Lung (tissue), 12 donors: ENCODE measurements around the gene VIPR1. TPM values are rescaled to one million over a fixed set of nuclear protein-coding genes. Genes with fewer than 3 reads are reported as not detected.
A peak's percentile ranks its signal among the peaks of the same experiment; 100 is the strongest.

Experiments
- ATAC-seq: fragments of 200-7000 bp; cut with Tn5 transposase; one replicate; pipeline ENCODE4 v1.9.1; 2020; ENCODE audit warnings: moderate number of reproducible peaks; ENCODE audit not compliant: insufficient read depth, low FRiP score
- DNase-seq, 3 donors: peaks; one replicate each; pipeline ENCODE4 v3.0.0-alpha.2; 2013 to 2017
- H3K27ac ChIP-seq, 2 donors: one replicate each; pipeline ENCODE4 v1.5.1; 2013; ENCODE audit warnings: mild to moderate bottlenecking in 2 of 2, moderate library complexity in 2 of 2, control low read depth in 1 of 2, inconsistent platforms in 1 of 2, low read depth in 1 of 2, low read length in 1 of 2
- H3K27me3 ChIP-seq, 3 donors: one replicate each; pipeline ENCODE4 v1.5.1; 2013; ENCODE audit warnings: low read length in 2 of 3; ENCODE audit not compliant: control insufficient read depth in 3 of 3, insufficient read depth in 3 of 3
- H3K36me3 ChIP-seq, 4 donors: one replicate each; pipeline ENCODE4 v1.5.1; 2013; ENCODE audit warnings: low read length in 4 of 4, mild to moderate bottlenecking in 1 of 4, moderate library complexity in 1 of 4; ENCODE audit not compliant: control insufficient read depth in 4 of 4, insufficient read depth in 4 of 4
- H3K4me1 ChIP-seq, 5 donors: one replicate each; pipeline ENCODE4 v1.5.1; 2013; ENCODE audit warnings: low read length in 5 of 5, mild to moderate bottlenecking in 2 of 5, moderate library complexity in 1 of 5; ENCODE audit not compliant: control insufficient read depth in 5 of 5, insufficient read depth in 5 of 5
- H3K4me3 ChIP-seq: one replicate; pipeline ENCODE4 v1.5.1; 2013; ENCODE audit warnings: mild to moderate bottlenecking, control low read depth, moderate library complexity
- H3K9ac ChIP-seq, 2 donors: one replicate each; pipeline ENCODE4 v1.5.1; 2013; ENCODE audit warnings: low read length in 2 of 2, control low read depth in 1 of 2; ENCODE audit not compliant: insufficient read depth in 1 of 2
- H3K9me3 ChIP-seq, 4 donors: one replicate each; pipeline ENCODE4 v1.5.1; 2013; ENCODE audit warnings: low read length in 3 of 4, mild to moderate bottlenecking in 1 of 4, moderate library complexity in 1 of 4; ENCODE audit not compliant: control insufficient read depth in 4 of 4, insufficient read depth in 3 of 4
- CTCF ChIP-seq: IDR thresholded peaks from 2 replicates; pipeline ENCODE4 v1.5.1; 2012; ENCODE audit warnings: mild to moderate bottlenecking; ENCODE audit errors: control extremely low read depth, extremely low read depth
- WGBS, 2 donors: extraction: QIAGEN DNeasy Blood & Tissue Kit; methylation state at CpG; one replicate each; pipeline ENCODE4 v1.1.7; 2013; 5-methylcytosine and 5-hydroxymethylcytosine counted together
- polyA plus RNA-seq, 2 donors: library from polyadenylated mRNA; stranded (reverse); fragments of 200-250 nt; gene quantifications; one replicate each; pipeline ENCODE4 v1.2.1, GENCODE V29; 2013
- total RNA-seq, 2 donors: library from RNA; depleted of rRNA in 1 of 2; stranded (reverse); fragments of >200 nt in 1 of 2; gene quantifications; one replicate each; pipeline ENCODE4 v1.2.1, GENCODE V29; 2014 to 2021
- donor health status: control.
- donor health status: control.
- donor health status: Bipolar disorder and iron deficiency.
- donor health status: healthy.
- donor health status: DM: yes; HTN: yes; CAD: no.

Gene VIPR1
- total and polyA plus RNA-seq, 4 donors, result 24.8 to 89.8 (median 65.0) TPM

- TF ChIP-seq CTCF, result no peak
- peaks cover 0 to 26% (median 0%) of the 10 kb centered on the region in 5 donors for H3K4me1 ChIP-seq
- H3K4me3 ChIP-seq, result no peak overlapping the region
- no peaks in the 10 kb centered on the region for H3K9me3 ChIP-seq
- 71 to 84% methylated on average over 2 of the region's 2 CpGs for WGBS, 2 donors
- no peak overlapping the region for H3K9ac ChIP-seq
- DNase-seq (no peak), ATAC-seq (no peak)
- H3K27me3 ChIP-seq, result no peaks in the 10 kb centered on the region
- H3K27ac ChIP-seq, result no peak overlapping the region
- H3K36me3 ChIP-seq, result peaks cover 0 to 29% (median 0%) of the 10 kb centered on the region in 4 donors
Observed at GRCh38 chr3:42519568-42519962, 17.1 kb downstream of the VIPR1 start.

- Histone ChIP-seq H3K27me3 (no peaks in the 10 kb centered on the region), H3K9me3 (no peaks in the 10 kb centered on the region), H3K4me1 (peaks cover 0 to 22% (median 0%) of the 10 kb centered on the region in 5 donors), H3K27ac (peak overlapping the region in 1 of 2 donors; percentile 78), H3K4me3 (no peak overlapping the region), H3K36me3 (peaks cover 0 to 24% (median 0%) of the 10 kb centered on the region in 4 donors), H3K9ac (no peak overlapping the region)
- no peak for TF ChIP-seq CTCF
- DNase-seq (peak in 1 of 3 donors; percentile 43), ATAC-seq (no peak)
- 44 to 46% methylated on average over 4 of the region's 4 CpGs for WGBS, 2 donors
Observed at GRCh38 chr3:42520336-42520735, 17.9 kb downstream of the VIPR1 start.

GRCh38 chr3:42520906-42521305, 18.5 kb downstream of the VIPR1 start:
- Histone ChIP-seq H3K4me1 (peaks cover 0 to 20% (median 0%) of the 10 kb centered on the region in 5 donors), H3K27ac (peak overlapping the region in 1 of 2 donors; percentile 77), H3K9ac (no peak overlapping the region), H3K4me3 (no peak overlapping the region), H3K36me3 (peaks cover 0 to 25% (median 0%) of the 10 kb centered on the region in 4 donors), H3K9me3 (no peaks in the 10 kb centered on the region), H3K27me3 (no peaks in the 10 kb centered on the region)
- 86 to 89% methylated on average over 4 of the region's 4 CpGs for WGBS, 2 donors
- DNase-seq (no peak), ATAC-seq (no peak)
- no peak for TF ChIP-seq CTCF

- no peaks in the 10 kb centered on the region for H3K9me3 ChIP-seq
- 88 to 97% methylated on average over 3 of the region's 3 CpGs for WGBS, 2 donors
- H3K27me3 ChIP-seq, result no peaks in the 10 kb centered on the region
- no peak overlapping the region for H3K9ac ChIP-seq
- no peak overlapping the region for H3K4me3 ChIP-seq
- peaks cover 0 to 26% (median 0%) of the 10 kb centered on the region in 4 donors for H3K36me3 ChIP-seq
- ATAC-seq, result no peak
- no peak for DNase-seq
- peaks cover 0 to 14% (median 0%) of the 10 kb centered on the region in 5 donors for H3K4me1 ChIP-seq
- peak overlapping the region in 1 of 2 donors; percentile 43 for H3K27ac ChIP-seq
- TF ChIP-seq CTCF, result no peak
Observed at GRCh38 chr3:42524751-42525150, 22.3 kb downstream of the VIPR1 start.
